ENCODE data around the gene POLR2L. TPM values are rescaled to one million over a fixed set of nuclear protein-coding genes. Genes with fewer than 3 reads are reported as not detected.

Gene POLR2L
- polyA plus RNA-seq, 3 donors = 106 to 132 (median 125) TPM

GRCh38 chr11:858053-858761, 15.9 kb upstream of the POLR2L start:
- DNase-seq = no peak

DNA sequence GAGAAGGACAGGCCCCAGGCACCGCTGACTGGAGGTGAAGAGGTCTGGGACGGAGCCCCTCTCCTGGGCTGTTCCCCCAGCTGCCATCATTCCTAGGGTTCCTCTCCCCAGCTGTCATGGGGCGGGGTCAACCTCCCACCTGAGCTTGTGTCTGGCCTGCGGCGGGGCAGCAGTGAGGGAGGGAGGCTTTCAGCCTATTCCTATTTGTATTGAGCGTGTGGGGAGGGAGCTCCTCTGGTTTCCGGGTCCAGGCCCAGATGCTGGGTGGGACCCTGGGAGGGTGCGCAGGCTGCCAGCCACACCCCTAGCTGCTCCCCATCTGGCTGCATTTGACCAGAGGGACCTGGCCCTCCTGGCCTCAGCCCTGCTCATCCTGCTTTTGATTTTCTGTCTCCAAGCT, 14.1 kb upstream of the POLR2L start:
- DNase-seq = no peak

DNA sequence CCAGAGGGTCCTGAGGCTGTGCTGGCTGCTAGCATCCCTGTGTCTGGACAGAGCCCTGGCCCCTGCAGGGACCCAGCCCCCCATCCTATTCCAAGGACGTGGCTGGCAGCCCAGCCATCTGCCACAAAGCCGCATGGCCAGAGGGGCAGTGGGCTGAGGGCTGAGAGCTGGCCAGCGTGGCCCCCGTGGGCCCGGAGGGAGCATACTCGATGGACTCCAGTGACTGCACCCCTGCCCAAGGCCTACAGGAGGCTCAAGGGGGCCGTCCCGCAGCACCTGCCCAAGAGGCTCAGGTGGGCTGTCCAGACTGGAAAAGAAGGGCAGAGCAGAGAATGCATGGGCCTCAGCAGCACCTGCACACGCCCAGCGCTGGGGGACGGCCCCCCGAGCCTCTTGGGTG, 13.5 kb upstream of the POLR2L start:
- DNase-seq = no peak

DNA sequence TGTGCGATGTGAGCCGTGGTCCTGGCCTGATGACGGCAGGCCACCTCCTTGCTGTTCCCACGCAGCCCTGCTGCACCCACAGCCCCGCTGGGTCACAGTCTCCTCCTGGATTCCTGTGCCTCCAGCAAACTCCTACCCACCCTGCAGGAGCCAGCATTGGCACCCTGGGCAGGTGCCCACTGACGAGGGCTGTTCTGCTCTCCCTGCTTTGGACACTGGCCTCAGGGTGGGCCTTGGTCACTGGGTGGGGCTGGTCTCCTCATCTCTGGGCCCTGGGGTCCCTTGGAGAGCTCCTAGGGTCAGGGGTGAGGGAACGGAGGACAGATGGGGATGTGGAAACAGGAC, 13.0 kb upstream of the POLR2L start:
- no peak for DNase-seq

DNA sequence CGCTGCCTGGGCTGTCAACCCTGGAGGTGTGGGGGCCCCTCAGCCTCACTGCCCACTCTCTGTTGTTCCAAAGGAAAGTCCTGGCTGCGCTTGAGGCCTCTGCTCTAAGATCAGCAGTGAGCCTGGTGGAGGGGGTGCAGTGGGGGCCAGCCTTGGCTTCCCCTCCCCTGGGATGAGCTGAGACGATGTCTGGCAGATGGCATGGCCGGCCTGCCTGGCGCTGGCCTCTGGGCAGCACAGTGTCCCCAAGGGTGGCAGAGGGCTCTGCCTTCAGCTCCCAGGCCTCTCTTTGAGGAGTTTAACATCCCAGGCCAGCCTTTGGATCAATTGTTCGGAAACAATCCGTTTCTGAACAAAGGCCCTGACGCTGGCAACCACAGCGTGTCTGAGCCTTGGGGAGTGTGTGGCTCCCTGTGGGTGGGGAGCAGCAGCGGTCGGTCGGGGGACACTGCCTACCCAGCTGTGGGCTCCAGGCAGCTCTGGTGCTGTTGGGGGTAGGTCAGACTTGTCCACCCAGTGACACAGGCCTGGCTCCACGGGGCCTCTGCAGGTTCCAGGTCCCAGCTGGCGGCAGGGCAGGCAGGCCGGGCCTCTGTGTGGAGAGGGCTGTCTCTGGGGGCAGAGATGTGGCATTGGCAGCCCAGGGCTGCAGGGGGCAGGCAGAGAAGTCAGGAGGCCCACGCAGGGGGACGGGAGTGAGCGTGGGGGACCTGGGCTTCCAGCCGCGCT, 12.4 kb upstream of the POLR2L start:
- no peak for DNase-seq

GRCh38 chr11:853682-854448, 11.5 kb upstream of the POLR2L start:
- no peak for DNase-seq

- DNase-seq = no peak
These were observed 10.4 kb upstream of the POLR2L start for GRCh38 chr11:852762-853161.

DNA sequence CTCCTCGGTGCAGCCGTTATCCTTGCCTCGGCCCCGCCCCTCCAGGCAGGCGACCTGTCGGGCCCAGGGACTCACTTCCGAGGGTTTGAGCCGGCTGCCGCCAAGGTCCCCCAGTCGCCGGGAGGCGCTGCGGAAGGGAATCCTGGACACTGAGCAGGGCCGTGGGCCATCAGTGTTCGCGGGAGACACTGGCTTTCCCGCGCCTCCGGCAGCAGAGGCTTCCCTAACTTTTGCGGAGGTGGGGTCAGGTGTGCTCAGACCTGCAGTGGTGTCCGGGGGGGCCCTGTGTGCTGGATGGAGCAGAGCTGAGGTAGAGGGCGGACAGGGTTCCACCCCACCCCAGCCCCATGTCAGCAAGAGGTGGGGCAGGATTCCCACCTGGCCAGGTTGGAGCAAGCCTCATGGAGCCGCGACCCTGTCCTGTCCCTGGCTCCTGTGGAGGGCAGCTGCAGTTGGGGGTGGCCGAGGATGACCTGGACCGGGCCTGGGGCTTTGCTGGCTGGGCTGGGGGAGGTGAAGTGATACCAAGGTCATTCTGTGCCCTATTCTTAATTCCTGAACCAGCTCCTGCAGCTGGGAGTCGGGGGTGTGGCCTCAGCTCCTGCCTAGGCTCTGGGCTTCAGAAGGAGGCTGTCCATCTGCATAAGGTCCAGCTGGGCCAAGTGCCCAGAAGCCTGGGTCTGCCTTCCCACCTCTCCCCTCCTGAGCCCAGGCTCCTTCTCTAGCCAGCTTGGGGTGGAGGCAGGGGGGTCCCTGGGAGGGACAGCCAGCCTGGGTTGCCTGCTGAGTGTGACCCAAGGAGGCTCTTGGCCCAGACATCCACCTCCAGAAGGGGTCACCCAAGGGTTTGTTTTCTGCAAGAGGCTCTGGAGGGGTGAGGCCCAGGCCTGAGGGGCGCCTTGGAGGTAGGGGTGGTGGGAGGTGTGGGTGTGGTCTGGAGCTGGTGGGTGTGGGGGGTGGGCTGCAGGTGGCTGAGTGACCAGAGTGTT, 8.7 kb upstream of the POLR2L start:
- DNase-seq = no peak

DNA sequence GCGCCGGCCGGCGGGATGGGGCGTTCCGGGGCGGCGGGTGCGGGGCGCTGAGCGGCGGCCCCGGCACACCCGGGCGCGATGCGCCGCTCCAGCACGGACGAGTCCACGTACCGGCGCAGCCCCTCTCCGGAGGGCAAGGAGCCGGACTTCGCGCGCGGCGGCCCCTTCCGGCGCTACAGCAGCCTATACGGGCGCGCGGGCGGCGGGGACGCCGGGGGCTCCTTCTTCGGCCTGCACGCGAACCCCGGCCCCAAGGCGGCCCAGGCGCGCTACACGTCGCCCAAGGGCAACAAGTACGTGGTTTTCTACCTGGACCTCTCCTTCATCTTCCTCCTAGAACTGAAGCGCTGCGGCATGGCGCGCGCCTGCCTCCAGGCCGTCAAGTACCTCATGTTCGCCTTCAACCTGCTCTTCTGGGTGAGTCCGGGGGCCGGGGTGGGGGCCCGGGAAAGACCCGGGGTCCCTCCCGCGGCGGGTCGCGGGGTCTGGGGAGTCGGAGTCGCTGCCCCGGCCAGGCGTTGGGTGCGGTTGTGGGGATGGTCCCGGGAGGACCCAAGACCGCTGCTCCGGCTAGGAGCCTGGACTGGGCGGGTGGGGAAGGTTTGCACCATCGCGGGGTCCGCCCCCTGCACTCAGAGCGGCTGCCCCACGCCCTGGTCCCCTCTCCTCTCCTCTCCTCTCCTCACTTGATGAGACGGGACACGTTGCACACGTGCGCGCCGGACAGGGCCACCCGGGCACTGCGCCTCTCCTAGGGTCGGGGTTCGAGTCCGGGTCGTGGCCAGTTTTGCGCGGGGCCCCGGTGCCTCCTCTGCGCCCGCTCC, 7.8 kb upstream of the POLR2L start:
- DNase-seq = no peak

- no peak for DNase-seq
These were observed 6.9 kb upstream of the POLR2L start for GRCh38 chr11:849104-849824.

DNA sequence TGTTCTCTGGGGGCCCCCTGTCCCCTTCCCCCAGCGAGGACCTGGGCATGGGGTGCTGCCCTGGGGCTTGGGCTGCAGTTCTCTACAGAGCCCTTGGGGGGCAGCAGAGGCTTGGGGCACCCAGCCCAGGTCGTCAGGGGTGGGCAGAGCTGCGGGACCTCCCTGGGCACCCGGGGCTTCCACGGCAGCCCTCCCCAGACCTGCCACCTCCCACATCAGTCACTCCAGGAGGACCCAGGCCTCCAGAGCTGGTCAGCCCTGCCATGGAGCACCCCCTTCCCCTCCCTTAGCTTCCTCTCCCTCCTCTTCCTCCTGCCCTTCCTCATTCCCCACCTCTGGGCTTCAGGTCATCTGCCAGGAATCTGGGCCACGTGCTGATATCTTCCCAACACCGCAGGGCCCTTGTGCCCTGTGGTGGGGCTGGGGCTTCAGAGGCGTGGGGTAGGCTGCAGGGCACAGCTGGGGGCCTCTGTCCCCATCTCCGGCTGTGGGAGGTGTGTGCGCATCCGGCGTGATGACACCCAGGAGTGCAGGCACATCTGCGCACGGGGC, 6.1 kb upstream of the POLR2L start:
- no peak for DNase-seq

DNA sequence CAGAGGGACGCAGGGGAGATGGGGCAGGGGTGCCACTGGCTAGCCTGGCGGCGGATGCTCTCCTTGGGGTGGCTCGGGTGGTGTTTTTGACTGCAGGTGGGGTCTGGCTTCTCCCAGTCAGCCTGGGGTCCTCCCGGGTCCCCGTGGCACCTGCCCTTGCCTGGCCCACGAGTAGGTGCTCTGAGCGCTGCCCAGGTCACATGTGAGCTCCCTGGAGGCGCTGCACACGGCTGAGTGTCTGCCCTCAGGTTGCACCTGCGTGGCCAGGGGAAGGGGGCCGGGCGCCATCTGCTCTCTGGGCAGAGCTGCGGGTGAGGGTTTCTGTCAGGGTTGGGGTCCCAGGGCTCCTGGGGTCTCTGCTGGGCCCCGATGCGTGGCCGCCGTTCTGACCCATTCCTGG, 5.5 kb upstream of the POLR2L start:
- no peak for DNase-seq

DNA sequence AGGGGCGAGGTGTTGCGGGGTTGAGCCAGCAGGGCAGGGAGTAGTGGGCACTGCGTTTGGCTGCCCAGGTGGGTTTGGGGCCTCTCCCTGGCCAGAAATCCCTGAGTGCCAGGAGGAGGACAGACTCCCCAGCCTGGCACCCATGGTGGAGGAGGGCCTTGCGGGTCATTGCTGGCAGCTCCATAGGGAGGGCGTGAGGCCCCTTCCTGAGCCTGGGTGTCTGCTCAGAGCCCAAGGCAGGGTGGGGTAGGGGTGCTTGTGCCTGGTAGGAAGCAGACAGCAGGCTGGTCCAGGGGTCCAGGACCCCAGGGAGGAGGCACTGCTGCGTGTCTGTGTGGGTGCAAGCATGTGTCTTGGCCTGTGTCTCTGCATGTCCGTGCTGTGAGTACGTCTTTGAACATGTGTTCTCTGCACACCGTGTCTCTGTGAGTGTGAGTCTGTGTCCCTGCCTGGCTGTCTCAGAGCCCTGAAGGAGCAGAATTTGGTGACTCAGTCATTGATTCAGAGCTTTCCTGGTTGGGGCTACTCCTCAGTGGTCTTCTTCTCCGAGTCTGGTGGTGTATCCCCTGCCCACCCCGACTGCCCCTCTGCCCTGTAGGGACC, 4.3 kb upstream of the POLR2L start:
- DNase-seq = no peak

DNA sequence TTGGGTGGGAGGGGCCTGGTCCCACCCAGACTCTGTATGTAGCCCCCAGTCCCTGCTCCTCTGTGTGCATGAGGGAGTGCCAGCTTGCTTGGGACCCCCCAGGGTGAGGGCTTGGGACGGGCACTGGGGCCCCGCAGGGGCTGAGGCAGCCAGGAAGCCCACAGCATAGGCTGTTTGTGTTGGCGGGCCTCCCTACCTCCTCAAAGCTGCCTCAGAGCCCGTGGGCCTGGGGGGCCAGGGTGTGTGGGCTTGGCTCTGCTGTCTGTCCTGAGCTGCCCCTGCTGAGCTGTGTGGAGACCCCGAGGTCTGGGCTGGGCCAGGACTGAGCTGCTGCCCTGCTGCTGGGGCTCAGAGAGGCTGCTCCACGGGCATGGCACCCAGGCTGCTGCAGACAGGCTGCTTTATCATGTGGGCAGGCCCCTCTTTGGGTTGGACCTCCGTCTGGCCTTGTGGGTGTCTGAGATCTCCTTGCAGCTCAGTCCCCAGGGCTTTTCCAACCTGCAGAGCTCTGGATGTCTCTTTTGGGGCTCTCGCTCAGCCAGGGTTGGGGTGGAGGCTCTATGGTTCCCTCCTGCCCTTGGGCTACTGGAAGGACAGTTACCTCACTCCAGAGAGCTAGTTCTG, 3.7 kb upstream of the POLR2L start:
- DNase-seq = no peak

GRCh38 chr11:844693-845644, 2.6 kb upstream of the POLR2L start:
- DNase-seq = peak; percentile 89

GRCh38 chr11:843818-844692, 1.7 kb upstream of the POLR2L start:
- DNase-seq = peak; percentile 88

Data from renal pelvis (tissue), 4 donors.